Ishikawa (cell line): ENCODE results near the gene CRELD2.

Source experiments
- CEBPB ChIP-seq: IDR thresholded peaks from 2 replicates; pipeline ENCODE4 v1.6.1; 2012
- EGR1 ChIP-seq: IDR thresholded peaks from 2 replicates; pipeline ENCODE4 v1.6.1; 2012
- EP300 ChIP-seq: IDR thresholded peaks from 2 replicates; pipeline ENCODE4 v1.6.1; 2012; ENCODE audit warnings: borderline replicate concordance
- FOXM1 ChIP-seq: IDR thresholded peaks from 2 replicates; pipeline ENCODE4 v1.6.1; 2012; ENCODE audit warnings: low read depth, borderline replicate concordance
- MAX ChIP-seq: IDR thresholded peaks from 2 replicates; pipeline ENCODE4 v1.6.1; 2012
- NFIC ChIP-seq: IDR thresholded peaks from 2 replicates; pipeline ENCODE4 v1.6.1; 2012
- RAD21 ChIP-seq: IDR thresholded peaks from 2 replicates; pipeline ENCODE4 v1.6.1; 2012; ENCODE audit warnings: low read depth
- REST ChIP-seq: IDR thresholded peaks from 2 replicates; pipeline ENCODE4 v1.6.1; 2012; ENCODE audit warnings: low read depth, mild to moderate bottlenecking
- TAF1 ChIP-seq: IDR thresholded peaks from 2 replicates; pipeline ENCODE4 v1.6.1; 2012; ENCODE audit warnings: low read depth, mild to moderate bottlenecking
- TCF12 ChIP-seq: IDR thresholded peaks from 2 replicates; pipeline ENCODE4 v1.6.1; 2012; ENCODE audit warnings: low read depth
- TEAD4 ChIP-seq: IDR thresholded peaks from 2 replicates; pipeline ENCODE4 v1.6.1; 2012
- USF1 ChIP-seq: IDR thresholded peaks from 2 replicates; pipeline ENCODE4 v1.6.1; 2012
- YY1 ChIP-seq: IDR thresholded peaks from 2 replicates; pipeline ENCODE4 v1.6.1; 2012; ENCODE audit warnings: low read depth
- ZBTB7A ChIP-seq: IDR thresholded peaks from 2 replicates; pipeline ENCODE4 v1.6.1; 2012; ENCODE audit warnings: low read depth

DNA sequence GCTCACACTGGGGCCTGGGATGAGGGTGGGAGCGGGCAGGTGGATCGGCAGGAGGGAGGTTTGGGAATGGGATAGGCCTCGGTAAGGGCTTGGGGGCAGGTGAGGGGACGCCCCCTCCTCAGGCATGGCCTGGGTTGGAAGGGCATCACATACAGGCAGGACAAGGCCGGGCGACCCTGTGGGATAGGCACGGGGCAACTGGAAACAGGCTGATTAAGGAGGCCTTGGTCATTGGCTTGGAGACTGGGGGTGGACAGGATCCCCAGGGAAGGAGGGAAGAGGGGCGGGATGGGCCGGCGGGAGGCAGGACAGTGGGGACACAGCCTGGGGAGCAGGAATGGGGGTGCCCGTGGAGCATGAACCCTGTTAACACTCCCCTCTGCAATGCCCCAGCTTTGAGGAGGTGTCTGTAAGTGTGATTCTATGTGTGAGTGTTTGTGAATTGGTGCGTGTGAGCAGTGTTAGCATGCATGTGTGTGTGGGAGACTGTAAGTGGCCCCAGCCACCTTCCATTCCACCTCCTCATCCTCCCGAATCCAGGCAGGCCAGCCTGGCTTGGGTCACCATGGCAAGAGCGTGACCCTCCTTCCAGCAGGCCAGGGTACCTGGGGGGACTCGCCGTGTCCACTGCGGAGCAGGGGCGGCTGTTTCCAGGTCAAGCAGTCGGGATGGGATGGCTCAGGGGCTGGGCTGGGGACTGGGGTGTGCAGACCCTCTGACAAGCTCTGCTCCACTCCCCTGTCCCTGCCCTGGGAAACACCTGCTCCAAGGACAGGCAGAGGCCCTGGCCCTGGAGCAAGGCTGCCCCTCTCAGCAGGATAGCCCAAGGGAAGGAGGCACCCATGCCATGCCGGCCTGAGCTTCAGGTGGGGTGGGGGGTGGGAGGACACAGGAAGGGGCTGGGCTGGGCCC, 38.7 kb downstream of the CRELD2 start:
- TF ChIP-seq CEBPB (no peak), NFIC (no peak), EP300 (no peak), YY1 (no peak), TCF12 (no peak), EGR1 (no peak), ZBTB7A (no peak), REST (no peak), MAX (no peak), RAD21 (no peak), TAF1 (no peak), TEAD4 (no peak), USF1 (no peak), FOXM1 (no peak)
